Posterior cingulate gyrus (tissue), 11 donors: ENCODE data around the gene UNC13A.

Source experiments
- DNase-seq, 10 donors: peaks; one replicate each; pipeline versions ENCODE4 v3.0.0 to v3.0.0-alpha.2; 2020 to 2021; ENCODE audit warnings: mixed read lengths in 3 of 10
- intact Hi-C: fragments of 100-400 bp; cut with DNase I; formaldehyde crosslinking; loops from one replicate; pipeline ENCODE4 v1.15.1; 2023

Gene UNC13A

GRCh38 chr19:17673937-17674799, 14.0 kb downstream of the UNC13A start:
- intact Hi-C loops: no loop called here
- peak in 5 of 10 donors; percentile 40 to 90 (median 87) for DNase-seq

GRCh38 chr19:17671906-17672305, 16.2 kb downstream of the UNC13A start:
- intact Hi-C loops: no loop called here
- no peak for DNase-seq

GRCh38 chr19:17669419-17669818, 18.7 kb downstream of the UNC13A start:
- no peak for DNase-seq
- intact Hi-C loops: no loop called here

- intact Hi-C loops: no loop called here
- DNase-seq: no peak
Measured at GRCh38 chr19:17665058-17665457, 23.1 kb downstream of the UNC13A start.

GRCh38 chr19:17659996-17660395, 28.2 kb downstream of the UNC13A start:
- intact Hi-C loops: no loop called here
- peak in 1 of 10 donors; percentile 72 for DNase-seq

GRCh38 chr19:17658666-17659065, 29.5 kb downstream of the UNC13A start:
- intact Hi-C loops: no loop called here
- DNase-seq: peak in 1 of 10 donors; percentile 1

- no peak for DNase-seq
- intact Hi-C loops: no loop called here
Measured at GRCh38 chr19:17658240-17658639, 29.9 kb downstream of the UNC13A start.

GRCh38 chr19:17656970-17657369, 31.2 kb downstream of the UNC13A start:
- intact Hi-C loops: no loop called here
- DNase-seq: peak in 2 of 10 donors; percentile 42 to 54

- intact Hi-C loops: no loop called here
Measured at GRCh38 chr19:17655751-17656472, 32.2 kb downstream of the UNC13A start.

GRCh38 chr19:17654993-17655392, 33.2 kb downstream of the UNC13A start:
- peak in 2 of 10 donors; percentile 65 to 77 for DNase-seq

More at GRCh38 chr19:17655751-17656472, 32.2 kb downstream of the UNC13A start:
- DNase-seq: peak in 2 of 10 donors; percentile 72 to 78

GRCh38 chr19:17652627-17653026, 35.5 kb downstream of the UNC13A start:
- intact Hi-C loops: no loop called here
- peak in 1 of 10 donors; percentile 3 for DNase-seq

More at GRCh38 chr19:17654993-17655392, 33.2 kb downstream of the UNC13A start:
- intact Hi-C loops: no loop called here

GRCh38 chr19:17648786-17649185, 39.4 kb downstream of the UNC13A start:
- DNase-seq: peak in 2 of 10 donors; percentile 55 to 74
- intact Hi-C loops: no loop called here

- intact Hi-C loops: no loop called here
- peak in 1 of 10 donors; percentile 68 for DNase-seq
Measured at GRCh38 chr19:17648097-17648660, 40.0 kb downstream of the UNC13A start.

GRCh38 chr19:17647071-17648020, 40.8 kb downstream of the UNC13A start:
- DNase-seq: peak in 1 of 10 donors; percentile 77

GRCh38 chr19:17646441-17646840, 41.7 kb downstream of the UNC13A start:
- peak in 1 of 10 donors; percentile 14 for DNase-seq
- intact Hi-C loops: no loop called here

More at GRCh38 chr19:17647071-17648020, 40.8 kb downstream of the UNC13A start:
- intact Hi-C loops: no loop called here

- peak in 1 of 10 donors; percentile 26 for DNase-seq
- intact Hi-C loops: no loop called here
Measured at GRCh38 chr19:17645339-17645963, 42.7 kb downstream of the UNC13A start.

GRCh38 chr19:17642656-17643055, 45.5 kb downstream of the UNC13A start:
- DNase-seq: peak in 2 of 10 donors; percentile 29 to 38
- intact Hi-C loops: no loop called here

- no peak for DNase-seq
- intact Hi-C loops: no loop called here
Measured at GRCh38 chr19:17641846-17642245, 46.3 kb downstream of the UNC13A start.

- peak in 3 of 10 donors; percentile 30 to 58 (median 49) for DNase-seq
- intact Hi-C loops: no loop called here
Measured at GRCh38 chr19:17641181-17641580, 47.0 kb downstream of the UNC13A start.
